ENCODE results near the gene ALDH3A1.

The ALDH3A1 gene

DNA sequence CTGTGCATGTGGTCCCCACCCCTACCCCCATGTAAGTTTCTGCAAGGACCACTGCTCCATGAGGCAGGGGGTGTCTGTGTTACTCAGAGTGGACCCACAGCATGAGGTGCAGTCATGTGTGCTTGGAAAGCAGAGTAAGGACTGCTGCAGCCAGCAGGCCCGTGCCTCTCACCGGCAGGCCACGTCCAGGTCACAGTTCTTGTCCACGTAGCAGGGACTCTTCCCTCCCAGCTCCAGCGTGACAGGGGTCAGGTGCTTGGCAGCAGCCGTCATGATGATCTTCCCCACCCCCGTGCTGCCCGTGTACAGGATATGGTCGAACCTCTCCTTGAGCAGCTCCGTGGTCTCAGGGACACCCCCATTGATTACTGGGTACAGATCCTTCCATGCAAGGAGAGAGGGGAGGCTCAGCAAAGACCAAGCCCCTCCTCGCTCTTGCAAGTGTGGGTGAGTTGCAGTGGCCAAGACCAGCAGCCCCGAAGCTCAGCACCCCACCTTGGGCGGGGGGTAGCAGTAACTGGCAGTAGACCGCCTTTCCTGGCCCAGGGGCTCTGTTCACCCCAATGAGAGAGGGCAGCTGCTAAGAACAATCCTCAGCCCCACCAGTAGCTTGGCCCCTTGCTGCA is 6.2 kb downstream of the ALDH3A1 start:
- no peak for DNase-seq (ENCODE audit: low read depth, low spot score)

DNA sequence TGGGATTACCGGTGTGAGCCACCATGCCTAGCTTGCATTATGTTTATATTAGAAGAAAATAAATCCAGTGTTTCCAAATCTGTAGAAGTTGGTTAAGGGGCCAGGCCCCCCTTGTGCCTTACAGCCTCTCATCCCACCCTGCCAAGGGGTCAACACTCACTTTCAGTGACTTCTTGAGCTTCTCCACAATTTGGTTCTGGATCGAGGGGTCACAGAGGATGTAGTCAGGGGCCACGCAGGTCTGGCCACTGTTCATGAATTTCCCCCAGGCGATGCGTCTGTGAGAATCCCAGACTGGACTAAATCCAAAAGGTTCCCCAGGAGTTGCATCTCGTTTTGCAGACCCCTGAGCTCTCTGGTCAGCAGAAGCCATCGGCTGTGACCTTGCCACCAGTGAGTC is 7.2 kb downstream of the ALDH3A1 start:
- DNase-seq (ENCODE audit: low read depth, low spot score): no peak

DNA sequence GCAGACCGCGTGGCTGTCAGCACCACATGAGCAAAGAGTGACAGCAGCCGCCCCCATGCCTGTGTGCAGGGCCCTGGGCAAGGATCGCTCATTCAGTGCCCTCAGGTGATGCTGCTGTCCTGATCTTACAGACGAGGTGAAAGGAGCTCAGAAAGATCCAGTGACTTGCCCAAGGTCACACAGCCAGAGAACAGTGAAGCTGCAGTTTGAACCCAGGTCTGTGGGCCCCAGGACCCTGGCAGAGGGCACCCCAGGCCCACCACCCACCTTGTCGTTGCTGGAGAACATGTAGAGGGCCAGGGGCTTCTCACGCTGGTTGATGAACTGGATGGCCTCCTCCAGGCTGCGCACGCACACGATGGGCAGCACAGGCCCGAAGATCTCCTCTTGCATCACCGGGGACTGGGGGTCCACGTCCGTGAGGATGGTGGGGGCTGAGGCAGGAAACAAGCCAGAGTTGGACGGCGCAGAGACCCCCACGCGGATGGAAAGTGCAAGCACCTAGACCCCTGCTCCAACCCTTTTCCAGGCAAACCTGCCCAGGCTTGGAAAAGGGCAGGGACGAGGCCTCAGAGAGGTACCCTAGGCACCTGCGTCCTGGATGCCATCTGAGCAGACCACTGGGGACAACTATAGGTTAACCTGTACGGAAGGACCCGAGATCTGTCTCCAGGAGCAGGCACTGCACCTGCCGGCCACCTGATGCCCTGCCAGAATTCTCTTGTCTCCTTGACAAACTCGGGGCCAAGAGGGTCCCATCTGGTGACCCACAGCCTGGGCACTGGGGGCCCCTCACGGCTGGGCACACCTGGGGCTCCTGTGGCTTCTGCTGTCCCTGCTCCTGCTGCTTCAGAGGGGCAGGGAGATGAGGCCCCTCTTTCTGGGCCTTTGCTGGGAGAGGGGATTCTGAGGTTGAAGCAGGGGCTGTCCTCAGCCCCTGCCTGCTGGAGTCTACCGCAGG is 8.6 kb downstream of the ALDH3A1 start:
- DNase-seq (ENCODE audit: low read depth, low spot score): no peak

DNA sequence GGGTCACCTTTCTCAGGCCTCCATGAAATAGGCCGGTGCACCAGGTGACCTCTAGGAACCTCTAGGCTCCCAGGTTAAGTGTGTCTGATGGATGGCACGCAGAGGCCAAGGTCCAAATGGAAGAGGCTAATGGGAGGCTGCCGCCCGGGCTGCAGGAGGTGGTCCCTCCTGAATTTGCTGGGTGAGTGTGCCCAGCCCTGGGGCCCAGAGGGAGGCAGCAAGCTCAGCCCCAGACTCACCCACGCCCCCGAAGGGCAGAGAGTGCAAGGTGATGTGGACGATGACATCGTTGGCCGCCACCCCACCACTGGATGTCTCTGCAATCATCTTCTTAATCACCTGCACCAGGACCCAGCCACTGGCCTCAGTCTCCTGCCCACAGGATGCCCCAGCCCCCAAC is 9.3 kb downstream of the ALDH3A1 start:
- DNase-seq (ENCODE audit: low read depth, low spot score): no peak

- no peak for DNase-seq (ENCODE audit: low read depth, low spot score)
These were observed 10.0 kb downstream of the ALDH3A1 start for GRCh38 chr17:19738073-19738449.

DNA sequence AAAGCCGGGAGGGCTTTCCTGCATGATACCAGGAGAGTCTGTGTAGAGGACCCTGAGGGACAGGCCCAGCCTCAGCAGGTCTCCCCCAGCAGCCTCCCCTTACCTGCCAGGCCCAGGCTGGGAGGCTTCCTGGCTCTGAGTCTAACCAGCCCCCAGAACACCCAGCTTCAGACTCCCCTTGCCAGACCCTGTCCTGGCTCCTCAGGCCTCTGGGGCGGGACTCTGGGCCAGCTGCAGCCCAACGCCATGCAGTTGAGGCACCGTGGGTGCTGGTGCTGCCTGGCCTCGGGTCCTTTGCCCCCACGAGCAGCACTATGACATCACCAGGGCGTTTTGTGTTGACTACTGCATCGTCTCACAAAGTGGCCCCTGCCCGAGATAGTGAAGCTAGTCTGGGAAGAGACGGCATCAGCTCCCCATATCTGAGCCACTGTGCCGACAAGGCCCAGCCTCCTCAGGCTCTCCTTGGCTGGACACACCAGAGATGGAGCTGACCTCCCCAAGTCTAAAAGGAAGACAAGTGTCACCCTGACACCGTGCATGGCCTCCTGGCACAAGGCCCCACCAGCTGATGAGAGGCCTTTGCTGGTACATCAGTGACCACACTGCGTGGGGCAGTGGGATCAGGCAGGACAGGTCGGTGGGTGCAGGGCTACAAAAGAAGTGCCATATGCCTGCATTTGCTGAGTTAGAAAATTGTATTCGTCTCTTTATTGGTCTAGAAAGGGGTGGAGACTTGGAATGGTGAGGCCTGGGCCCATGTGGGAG is 10.6 kb downstream of the ALDH3A1 start:
- no peak for DNase-seq (ENCODE audit: low read depth, low spot score)

GRCh38 chr17:19736071-19736470 is 12.0 kb downstream of the ALDH3A1 start:
- DNase-seq (ENCODE audit: low read depth, low spot score): no peak

GRCh38 chr17:19733953-19734526 is 14.1 kb downstream of the ALDH3A1 start:
- no peak for DNase-seq (ENCODE audit: low read depth, low spot score)

DNA sequence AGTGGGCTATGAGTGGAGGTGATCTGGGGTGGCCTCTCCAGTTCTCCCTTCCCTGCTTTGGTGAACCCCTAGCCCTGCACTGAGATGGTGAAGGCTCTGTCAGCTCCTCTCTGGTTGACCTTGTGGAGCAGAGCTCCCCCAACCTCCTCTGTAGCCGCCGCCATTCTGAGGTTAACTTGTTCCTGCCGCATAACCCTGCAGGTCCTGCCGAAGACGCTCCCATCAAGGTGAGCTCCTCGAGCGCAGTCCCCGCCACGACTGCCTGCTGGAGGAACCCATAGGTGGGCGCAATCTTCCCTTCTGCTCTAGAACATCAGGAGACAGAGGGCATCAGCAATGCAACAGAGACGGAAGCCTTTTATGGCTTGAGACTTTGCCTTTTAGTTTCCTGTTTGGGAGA is 16.5 kb downstream of the ALDH3A1 start:
- no peak for DNase-seq (ENCODE audit: low read depth, low spot score)

DNA sequence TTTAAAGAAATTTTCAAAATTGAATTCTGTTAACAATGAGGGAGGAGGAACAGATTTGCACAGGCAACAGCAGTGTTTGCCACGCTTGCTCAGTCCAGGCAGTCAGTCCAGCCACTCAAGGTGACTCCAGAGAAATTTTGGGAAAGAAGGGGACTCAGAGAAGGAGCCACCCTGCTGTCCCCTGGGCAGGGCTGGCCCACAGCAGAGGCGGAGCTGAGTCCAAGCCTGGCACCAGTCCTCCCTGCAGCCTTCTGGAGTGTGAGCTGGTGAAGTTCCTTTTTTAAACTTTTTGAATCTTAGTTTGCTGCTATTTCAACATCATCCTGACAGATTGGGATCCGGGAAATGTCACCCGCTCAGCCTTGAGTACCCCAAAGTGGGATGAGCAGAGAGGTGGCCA is 17.3 kb downstream of the ALDH3A1 start:
- no peak for DNase-seq (ENCODE audit: low read depth, low spot score)

- no peak for DNase-seq (ENCODE audit: low read depth, low spot score)
These were observed 18.2 kb downstream of the ALDH3A1 start for GRCh38 chr17:19729900-19730299.

DNA sequence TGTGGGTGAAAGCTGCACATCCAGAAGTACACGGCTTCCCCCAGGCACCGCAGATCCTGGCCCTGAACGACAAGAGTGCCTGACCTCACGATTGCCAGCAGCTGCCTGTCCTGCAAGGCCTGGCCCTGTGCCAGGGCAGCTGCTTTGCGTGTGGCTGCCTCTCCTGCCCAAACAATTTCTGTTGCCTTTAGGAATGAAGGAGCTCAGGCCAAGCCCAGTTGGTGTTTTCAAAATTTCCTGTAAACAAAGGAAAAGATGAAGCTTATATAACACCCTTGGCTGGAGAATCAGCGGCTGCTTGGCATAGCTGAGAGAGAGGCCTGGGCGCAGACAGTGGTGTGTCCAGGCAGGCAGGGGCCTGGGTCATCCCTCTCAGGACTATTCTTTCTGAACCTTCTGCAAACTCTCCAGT is 20.0 kb downstream of the ALDH3A1 start:
- DNase-seq (ENCODE audit: low read depth, low spot score): no peak

DNA sequence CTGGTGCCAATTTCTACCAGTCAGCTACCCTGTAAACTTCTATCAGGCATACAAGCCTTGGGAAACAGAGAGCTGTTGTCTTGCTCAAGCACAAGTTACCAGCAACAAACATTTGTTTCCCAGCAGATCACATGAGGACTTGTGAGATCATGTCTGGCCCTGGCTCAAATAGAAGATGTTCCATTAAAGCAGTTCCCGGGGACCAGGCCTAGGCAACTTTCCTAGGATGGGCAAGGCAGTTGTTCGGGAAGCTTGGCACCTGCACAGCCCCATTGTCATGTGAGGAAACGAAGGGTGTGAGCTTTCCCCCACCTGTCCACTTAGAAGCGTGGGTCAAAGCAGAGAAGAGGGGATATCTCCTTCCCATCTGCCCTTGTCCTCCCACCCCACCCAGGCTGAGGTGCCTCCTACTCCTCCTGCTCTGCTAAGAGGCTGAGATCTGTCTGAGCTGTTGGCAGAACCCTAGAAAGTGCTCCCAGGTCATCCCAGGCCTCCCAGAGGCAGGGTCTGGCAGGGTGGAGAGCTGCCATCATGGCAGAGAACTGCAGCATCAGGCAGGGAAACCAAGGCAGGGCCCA is 20.5 kb downstream of the ALDH3A1 start:
- no peak for DNase-seq (ENCODE audit: low read depth, low spot score)

DNA sequence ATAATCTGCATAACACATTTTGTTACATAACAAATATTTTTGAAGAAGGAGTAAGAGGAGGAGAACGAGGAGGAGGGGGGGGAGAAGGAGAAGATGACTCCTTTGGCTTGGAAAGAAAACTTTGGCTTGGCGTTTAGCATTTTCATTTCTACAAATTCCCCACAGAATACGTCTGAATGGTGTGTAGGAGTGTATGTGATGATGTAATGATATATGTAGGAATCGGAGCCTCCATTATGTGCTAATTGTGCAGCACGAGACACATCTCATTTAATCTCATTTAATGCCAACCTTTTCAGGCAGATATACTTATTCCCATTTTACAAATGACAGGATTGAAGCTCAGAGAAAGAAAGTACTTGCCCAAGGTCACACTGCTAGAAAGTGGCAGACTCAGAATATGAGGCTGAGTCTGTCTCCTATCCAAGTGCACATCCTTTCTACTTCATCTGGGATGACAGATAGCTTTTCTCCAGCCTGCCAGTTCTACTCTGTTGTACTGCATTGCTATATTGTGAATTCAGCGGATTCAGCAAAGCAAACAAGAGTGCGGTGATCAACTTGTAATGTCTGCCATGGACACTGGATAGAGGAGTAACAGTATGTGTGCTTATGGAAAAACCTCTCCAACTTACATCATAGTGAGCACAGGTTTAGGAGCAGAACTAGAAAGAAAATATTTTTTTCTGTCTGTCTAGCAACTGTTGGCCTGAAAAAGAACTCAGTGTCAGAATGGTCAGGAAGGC is 21.3 kb downstream of the ALDH3A1 start:
- DNase-seq (ENCODE audit: low read depth, low spot score): no peak

DNA sequence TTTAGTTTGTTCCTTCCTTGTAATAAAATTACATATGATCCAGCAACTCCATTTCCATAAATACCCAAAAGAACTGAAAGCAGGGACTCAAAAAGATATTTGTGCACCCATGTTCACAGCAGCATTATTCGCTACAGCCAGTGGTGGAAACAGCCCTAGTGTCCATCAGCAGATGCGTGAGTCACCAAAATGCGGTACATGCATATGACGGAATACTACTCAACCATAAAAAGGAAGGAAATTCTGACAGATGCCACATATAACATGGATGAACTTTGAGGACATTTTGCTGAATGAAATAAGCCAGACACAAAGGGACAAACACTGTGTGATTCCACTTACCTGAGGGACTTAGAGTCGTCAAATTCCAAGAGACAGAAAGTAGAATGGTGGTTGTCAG is 22.6 kb downstream of the ALDH3A1 start:
- no peak for DNase-seq (ENCODE audit: low read depth, low spot score)

- no peak for DNase-seq (ENCODE audit: low read depth, low spot score)
These were observed 23.3 kb downstream of the ALDH3A1 start for GRCh38 chr17:19724501-19725420.

GRCh38 chr17:19723964-19724363 is 24.1 kb downstream of the ALDH3A1 start:
- DNase-seq (ENCODE audit: low read depth, low spot score): no peak

- no peak for DNase-seq (ENCODE audit: low read depth, low spot score)
These were observed 27.3 kb downstream of the ALDH3A1 start for GRCh38 chr17:19720631-19721426.

- no peak for DNase-seq (ENCODE audit: low read depth, low spot score)
These were observed 28.0 kb downstream of the ALDH3A1 start for GRCh38 chr17:19720210-19720475.
